GM10266 (cell line): Measurements from ENCODE around the gene NPTN.

Experiments used
- DNase-seq: peaks from one replicate; pipeline ENCODE4 v3.0.0; 2012; ENCODE audit errors: extremely low spot score
- CTCF ChIP-seq: IDR thresholded peaks from 2 replicates; pipeline ENCODE4 v1.5.1; 2012; ENCODE audit warnings: mild to moderate bottlenecking, low read depth; ENCODE audit not compliant: control insufficient read depth, insufficient read depth; ENCODE audit errors: missing control alignments

NPTN gene

GRCh38 chr15:73571346-73571745 lies 61.8 kb downstream of the NPTN start:
- no peak for DNase-seq
- TF ChIP-seq CTCF = no peak

- DNase-seq = no peak
- no peak for TF ChIP-seq CTCF
Measured at GRCh38 chr15:73570355-73571032, 62.7 kb downstream of the NPTN start.

- no peak for DNase-seq
- TF ChIP-seq CTCF = no peak
Measured at GRCh38 chr15:73569361-73569760, 63.8 kb downstream of the NPTN start.

- no peak for TF ChIP-seq CTCF
- DNase-seq = no peak
Measured at GRCh38 chr15:73568564-73569280, 64.5 kb downstream of the NPTN start.

- TF ChIP-seq CTCF = no peak
- DNase-seq = no peak
Measured at GRCh38 chr15:73567020-73567419, 66.2 kb downstream of the NPTN start.

GRCh38 chr15:73564255-73564654 lies 68.9 kb downstream of the NPTN start:
- no peak for DNase-seq
- TF ChIP-seq CTCF = no peak

- peak; percentile 23 for DNase-seq
- TF ChIP-seq CTCF = peak; percentile 13
Measured at GRCh38 chr15:73560501-73561117, 72.6 kb downstream of the NPTN start.
